HG02885 (cell line): ENCODE results near the gene MYO7B.

Experiments
- ATAC-seq: cut with Tn5 transposase; IDR thresholded peaks from one replicate; pipeline ENCODE4 v1.9.1; 2021; ENCODE audit warnings: mild to moderate bottlenecking; ENCODE audit not compliant: unreplicated experiment, poor library complexity

MYO7B gene

GRCh38 chr2:127621981-127622431, 86.5 kb downstream of the MYO7B start:
- no peak for ATAC-seq

GRCh38 chr2:127622561-127623387, 87.3 kb downstream of the MYO7B start:
- ATAC-seq: no peak

DNA sequence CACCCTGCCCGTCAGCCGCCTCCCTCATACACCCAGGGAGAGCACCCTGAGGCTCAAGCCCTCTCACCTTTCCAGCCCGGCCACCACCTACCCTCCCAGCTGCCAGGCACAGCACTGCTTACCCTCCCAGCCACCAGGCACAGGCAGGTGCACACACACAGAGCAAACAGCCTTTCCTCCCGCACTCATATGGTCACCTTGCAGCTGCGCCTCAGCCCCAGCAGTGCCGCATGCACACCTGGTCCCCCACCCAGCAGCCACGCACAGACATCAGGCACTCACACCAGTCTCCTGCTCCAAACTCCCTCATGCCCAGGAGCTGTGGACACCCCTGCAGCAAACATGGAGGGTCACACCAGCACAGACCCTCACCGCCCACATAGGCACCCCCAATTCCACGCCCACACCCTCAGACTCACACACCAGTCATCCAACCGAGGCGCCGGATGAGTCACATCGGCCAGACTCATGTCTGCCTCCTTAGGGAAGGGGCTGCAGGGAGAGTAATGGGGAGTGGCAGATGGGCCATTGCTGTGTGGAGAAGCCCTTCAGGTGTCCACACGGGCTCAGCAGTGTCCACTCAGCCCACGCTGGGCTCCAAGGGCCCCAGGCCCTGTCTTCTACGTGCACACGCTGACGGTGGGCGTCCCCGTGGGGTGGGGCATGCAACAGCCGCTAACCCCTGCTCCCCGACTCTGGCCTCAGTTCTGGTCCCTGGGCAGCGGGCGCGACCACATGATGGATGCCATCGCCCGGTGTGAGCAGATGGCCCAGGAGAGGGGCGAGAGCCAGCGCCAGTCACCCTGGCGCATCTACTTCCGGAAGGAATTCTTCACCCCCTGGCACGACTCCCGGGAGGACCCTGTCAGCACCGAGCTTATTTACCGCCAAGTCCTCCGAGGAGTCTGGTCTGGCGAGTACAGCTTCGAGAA, 88.2 kb downstream of the MYO7B start:
- ATAC-seq: no peak

GRCh38 chr2:127624320-127624755, 88.9 kb downstream of the MYO7B start:
- ATAC-seq: no peak

- ATAC-seq: no peak
These were observed 89.5 kb downstream of the MYO7B start for GRCh38 chr2:127624756-127625571.

GRCh38 chr2:127625572-127625951, 90.1 kb downstream of the MYO7B start:
- no peak for ATAC-seq

- ATAC-seq: no peak
These were observed 90.7 kb downstream of the MYO7B start for GRCh38 chr2:127626175-127626574.

DNA sequence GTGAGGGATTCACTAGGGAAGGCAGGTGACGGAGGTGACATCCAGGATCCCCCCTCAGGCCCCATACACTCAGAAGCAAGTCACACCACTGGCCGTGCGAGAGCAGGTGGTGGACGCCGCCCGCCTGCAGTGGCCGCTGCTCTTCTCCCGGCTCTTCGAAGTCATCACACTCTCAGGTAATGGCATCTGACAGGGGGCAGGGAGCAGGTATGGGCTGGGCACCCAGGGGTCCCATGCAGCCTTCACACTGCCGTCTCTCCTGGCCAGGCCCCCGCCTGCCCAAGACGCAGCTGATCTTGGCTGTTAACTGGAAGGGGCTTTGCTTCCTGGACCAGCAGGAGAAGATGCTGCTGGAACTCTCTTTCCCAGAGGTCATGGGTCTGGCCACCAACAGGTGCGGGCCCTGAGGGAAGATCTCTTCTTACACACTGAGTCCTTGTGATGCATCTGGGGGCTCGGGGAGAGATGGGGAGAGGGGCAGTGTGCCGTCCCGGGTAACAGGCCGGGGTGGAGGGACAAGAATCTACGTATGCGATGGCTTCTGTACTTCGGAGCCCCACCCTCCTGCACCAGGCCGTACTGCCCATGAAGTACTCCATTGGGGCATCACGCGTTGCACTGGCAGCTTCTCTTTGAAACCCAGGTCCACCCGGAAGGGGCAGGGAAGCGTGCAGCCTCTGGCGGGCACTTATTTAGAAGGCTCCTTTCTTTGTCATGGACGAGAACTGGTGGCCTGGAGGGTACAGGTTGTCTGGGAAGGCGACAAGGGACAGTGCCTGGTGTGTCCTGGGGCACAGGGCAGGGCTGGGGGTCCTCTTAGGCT, 91.6 kb downstream of the MYO7B start:
- no peak for ATAC-seq

DNA sequence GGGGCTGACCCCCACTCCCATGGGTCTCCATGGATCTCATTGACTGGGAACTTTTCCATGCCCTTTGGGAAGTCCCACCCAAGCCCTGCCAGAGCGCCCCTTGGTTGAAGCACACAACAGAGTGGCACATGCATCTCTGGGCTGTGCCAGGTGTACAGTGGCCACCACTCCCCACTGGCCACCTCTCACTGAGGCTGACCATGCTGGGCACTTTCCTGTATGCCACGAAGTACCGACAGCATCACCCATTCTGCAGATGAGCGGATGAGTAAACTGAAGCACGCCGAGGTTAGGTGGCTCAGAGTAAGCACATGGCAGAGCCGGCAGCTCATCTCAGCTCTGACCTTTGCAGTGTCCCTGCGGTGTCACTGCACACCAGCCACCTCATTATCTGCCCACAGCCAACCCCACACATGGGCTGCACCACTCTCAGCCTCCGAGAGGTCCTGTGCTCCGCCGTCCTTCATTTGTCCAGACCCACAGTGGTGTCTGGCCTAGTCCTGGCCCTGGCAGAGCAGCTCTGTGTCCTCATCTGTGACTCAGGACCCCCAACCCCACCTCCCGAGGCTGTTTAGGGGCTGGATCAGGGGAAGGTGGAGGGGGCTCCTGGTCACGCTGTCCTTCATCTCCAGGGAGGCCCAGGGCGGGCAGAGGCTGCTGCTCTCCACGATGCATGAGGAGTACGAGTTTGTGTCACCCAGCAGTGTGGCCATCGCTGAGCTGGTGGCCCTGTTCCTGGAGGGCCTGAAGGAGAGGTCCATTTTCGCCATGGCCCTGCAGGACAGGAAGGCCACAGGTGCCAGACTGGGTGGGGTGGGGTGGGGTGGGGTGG, 92.5 kb downstream of the MYO7B start:
- ATAC-seq: no peak

- no peak for ATAC-seq
These were observed 93.5 kb downstream of the MYO7B start for GRCh38 chr2:127628767-127629614.

GRCh38 chr2:127629637-127630036, 94.2 kb downstream of the MYO7B start:
- no peak for ATAC-seq

DNA sequence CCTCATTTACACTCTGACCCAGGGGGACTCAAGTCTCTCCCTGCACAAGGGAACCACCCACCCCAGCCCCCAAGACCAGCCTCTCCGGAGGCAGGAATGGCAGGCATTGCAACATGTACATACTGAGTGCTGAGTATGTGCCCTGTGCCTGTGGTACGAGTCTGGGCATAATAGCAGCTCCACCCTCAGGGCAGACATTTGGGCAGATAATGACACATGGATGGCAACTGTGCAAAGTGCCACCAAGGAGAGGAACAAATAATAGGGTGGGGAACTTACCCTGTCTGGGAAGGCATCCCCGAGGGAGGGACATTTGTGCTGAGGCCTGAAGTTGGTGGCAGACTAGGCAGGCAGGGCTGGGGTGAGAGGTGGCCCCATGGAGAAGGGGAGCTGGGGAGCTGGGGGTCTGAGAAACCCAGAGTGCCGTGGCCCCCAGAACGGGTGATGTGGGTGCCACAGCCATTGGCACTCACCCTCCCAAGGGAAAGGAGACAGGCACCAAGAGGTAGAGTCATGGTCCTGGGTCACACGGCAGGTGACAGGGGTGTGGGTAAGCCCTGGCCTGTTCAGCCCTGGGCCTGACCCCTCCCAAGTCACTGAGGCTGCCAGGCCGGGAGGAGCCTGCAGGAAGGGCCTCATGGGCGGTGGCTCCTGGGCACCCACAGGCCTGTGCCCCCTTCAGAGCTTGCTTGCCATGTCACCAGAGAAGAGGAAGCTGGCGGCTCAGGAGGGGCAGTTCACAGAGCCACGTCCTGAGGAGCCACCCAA, 94.8 kb downstream of the MYO7B start:
- no peak for ATAC-seq

DNA sequence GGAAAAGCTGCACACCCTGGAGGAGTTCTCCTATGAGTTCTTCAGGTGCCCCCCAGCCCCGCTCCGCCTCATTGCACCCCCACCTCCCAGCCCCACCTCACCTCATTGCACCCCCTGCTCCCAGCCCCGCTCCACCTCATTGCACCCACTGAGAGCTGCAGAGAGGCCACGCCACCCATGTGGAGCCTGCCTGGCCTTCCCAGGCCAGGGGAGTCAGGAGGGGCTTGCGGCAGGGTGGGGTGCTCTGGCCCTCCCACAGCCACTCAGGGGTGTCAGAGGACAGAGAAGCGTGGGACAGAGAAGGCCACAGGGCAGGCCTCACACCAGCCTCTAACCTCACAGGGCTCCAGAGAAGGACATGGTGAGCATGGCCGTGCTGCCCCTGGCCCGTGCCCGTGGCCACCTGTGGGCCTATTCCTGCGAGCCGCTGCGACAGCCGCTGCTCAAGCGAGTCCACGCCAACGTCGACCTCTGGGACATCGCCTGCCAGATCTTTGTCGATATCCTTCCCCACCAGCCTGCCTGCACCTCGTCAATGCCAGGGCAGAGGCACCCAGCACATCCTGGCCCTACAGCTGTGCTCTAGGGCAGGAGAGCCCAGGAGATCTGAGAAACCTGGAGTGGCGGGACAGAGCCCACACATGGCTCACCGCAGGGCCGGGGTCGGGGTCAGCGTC, 95.5 kb downstream of the MYO7B start:
- ATAC-seq: no peak

DNA sequence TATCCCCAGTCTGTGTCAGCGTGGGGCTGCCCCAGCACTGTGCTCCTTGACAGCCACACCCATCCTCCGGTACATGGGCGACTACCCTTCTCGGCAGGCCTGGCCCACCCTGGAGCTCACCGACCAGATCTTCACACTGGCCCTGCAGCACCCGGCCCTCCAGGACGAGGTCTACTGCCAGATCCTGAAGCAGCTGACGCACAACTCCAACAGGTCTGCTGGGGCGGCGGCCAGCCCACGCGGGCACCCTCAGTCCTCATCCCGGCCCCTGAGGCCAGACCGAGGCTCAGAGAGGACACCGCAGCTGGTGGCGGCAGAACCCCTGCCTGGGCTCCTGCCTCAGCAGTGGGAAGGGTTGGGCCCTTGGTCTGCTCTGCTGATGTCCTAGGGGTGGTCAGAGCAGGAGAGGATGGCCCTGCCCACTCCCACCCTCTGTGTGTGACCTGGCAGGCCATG, 96.1 kb downstream of the MYO7B start:
- no peak for ATAC-seq

DNA sequence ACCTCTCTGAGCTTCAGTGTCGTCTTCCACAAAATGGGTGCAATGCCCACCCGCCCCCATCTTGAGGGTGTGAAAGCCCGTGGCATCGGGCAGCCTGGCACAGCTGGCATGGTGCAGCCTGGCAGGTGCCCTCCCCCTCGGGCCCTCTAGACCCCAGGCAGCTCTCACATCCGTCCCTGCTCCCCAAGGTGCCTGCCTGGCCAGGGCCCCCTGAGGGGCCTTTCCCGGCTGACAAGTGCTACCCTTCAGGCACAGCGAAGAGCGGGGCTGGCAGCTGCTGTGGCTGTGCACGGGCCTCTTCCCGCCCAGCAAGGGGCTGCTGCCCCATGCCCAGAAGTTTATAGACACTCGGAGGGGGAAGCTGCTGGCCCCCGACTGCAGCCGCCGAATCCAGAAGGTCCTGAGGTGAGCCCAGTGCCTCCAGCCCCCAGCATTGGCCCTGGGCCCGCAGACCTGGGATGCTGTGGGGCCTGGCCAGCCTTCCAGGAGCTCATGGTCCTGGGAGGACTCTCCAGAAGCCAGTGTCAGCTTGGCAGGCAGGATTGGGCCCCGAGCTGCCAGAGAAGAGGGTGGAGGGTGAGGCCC, 96.6 kb downstream of the MYO7B start:
- no peak for ATAC-seq
